Measurements from ENCODE around the gene ALOX5.

The ALOX5 gene

GRCh38 chr10:45425621-45426563 lies 51.9 kb downstream of the ALOX5 start:
- DNase-seq = no peak

GRCh38 chr10:45427262-45427969 lies 53.4 kb downstream of the ALOX5 start:
- DNase-seq = no peak

GRCh38 chr10:45427970-45428366 lies 54.0 kb downstream of the ALOX5 start:
- DNase-seq = no peak

GRCh38 chr10:45428611-45429510 lies 54.8 kb downstream of the ALOX5 start:
- DNase-seq = no peak

GRCh38 chr10:45429790-45430189 lies 55.8 kb downstream of the ALOX5 start:
- no peak for DNase-seq

GRCh38 chr10:45432113-45432512 lies 58.1 kb downstream of the ALOX5 start:
- DNase-seq = no peak

GRCh38 chr10:45432700-45433472 lies 58.9 kb downstream of the ALOX5 start:
- no peak for DNase-seq

GRCh38 chr10:45433716-45434469 lies 59.9 kb downstream of the ALOX5 start:
- no peak for DNase-seq

- DNase-seq = no peak
Observed at GRCh38 chr10:45437587-45438465, 63.8 kb downstream of the ALOX5 start.

GRCh38 chr10:45438466-45439090 lies 64.6 kb downstream of the ALOX5 start:
- DNase-seq = no peak

GRCh38 chr10:45439365-45439764 lies 65.3 kb downstream of the ALOX5 start:
- no peak for DNase-seq

GRCh38 chr10:45439873-45440272 lies 65.9 kb downstream of the ALOX5 start:
- no peak for DNase-seq

GRCh38 chr10:45440511-45441062 lies 66.6 kb downstream of the ALOX5 start:
- DNase-seq = no peak

GRCh38 chr10:45441239-45442190 lies 67.5 kb downstream of the ALOX5 start:
- DNase-seq = no peak

GRCh38 chr10:45442251-45442650 lies 68.2 kb downstream of the ALOX5 start:
- no peak for DNase-seq

- DNase-seq = no peak
Observed at GRCh38 chr10:45442662-45443061, 68.6 kb downstream of the ALOX5 start.

- no peak for DNase-seq
Observed at GRCh38 chr10:45443101-45444009, 69.3 kb downstream of the ALOX5 start.

Measured in fibroblast of upper back skin (primary cell).